ENCODE measurements around the gene AK1.
A peak's percentile ranks its signal among the peaks of the same experiment; 100 is the strongest.

The AK1 gene

GRCh38 chr9:127907867-127908659, 30.6 kb upstream of the AK1 start:
- DNase-seq = no peak

GRCh38 chr9:127905788-127906191, 28.3 kb upstream of the AK1 start:
- peak; percentile 59 for DNase-seq

- DNase-seq = peak; percentile 28
Measured at GRCh38 chr9:127905004-127905728, 27.7 kb upstream of the AK1 start.

GRCh38 chr9:127904561-127905003, 27.1 kb upstream of the AK1 start:
- DNase-seq = no peak

- DNase-seq = peak; percentile 43
Measured at GRCh38 chr9:127903557-127904475, 26.3 kb upstream of the AK1 start.

GRCh38 chr9:127899128-127899943, 21.9 kb upstream of the AK1 start, which contains the start of gene ST6GALNAC6:
Gene ST6GALNAC6 (minus strand): TSS chr9:127899603. CDS start chr9:127897981, 1,622 bp downstream.
- peak; percentile 53 for DNase-seq

- peak; percentile 21 for DNase-seq
Measured at GRCh38 chr9:127898433-127899127, 21.1 kb upstream of the AK1 start.

GRCh38 chr9:127897193-127897692, 19.8 kb upstream of the AK1 start:
- peak; percentile 29 for DNase-seq

- no peak for DNase-seq
Measured at GRCh38 chr9:127896395-127897192, 19.1 kb upstream of the AK1 start.

- DNase-seq = no peak
Measured at GRCh38 chr9:127895811-127896210, 18.3 kb upstream of the AK1 start.

- no peak for DNase-seq
Measured at GRCh38 chr9:127893392-127893791, 15.9 kb upstream of the AK1 start.

GRCh38 chr9:127892831-127893230, 15.4 kb upstream of the AK1 start:
- DNase-seq = no peak

GRCh38 chr9:127890053-127890452, 12.6 kb upstream of the AK1 start:
- no peak for DNase-seq

GRCh38 chr9:127887792-127888191, 10.3 kb upstream of the AK1 start:
- no peak for DNase-seq

GRCh38 chr9:127886401-127886972, 9.0 kb upstream of the AK1 start:
- no peak for DNase-seq

GRCh38 chr9:127885508-127886281, 8.2 kb upstream of the AK1 start:
- no peak for DNase-seq

- no peak for DNase-seq
Measured at GRCh38 chr9:127884976-127885490, 7.6 kb upstream of the AK1 start.

- DNase-seq = no peak
Measured at GRCh38 chr9:127884427-127884911, 7.0 kb upstream of the AK1 start.

- no peak for DNase-seq
Measured at GRCh38 chr9:127883959-127884358, 6.5 kb upstream of the AK1 start.

Data from effector CD8-positive, alpha-beta T cell (primary cell).